Activated naive CD8-positive, alpha-beta T cell treated with anti-CD3 and anti-CD28 coated beads, Interleukin-2, amount 50 U/mL, for 16 hours (primary cell): ENCODE data around the gene THEMIS2.
"Not testable (repeated sequence)": the region's sequence is repeated elsewhere in the genome, so short reads cannot be mapped to it uniquely, and the experiment has no call there.

Experiments used
- DNase-seq: peaks from one replicate; pipeline ENCODE4 v3.0.0-alpha.2; 2020; ENCODE audit warnings: low read depth, low spot score

The THEMIS2 gene

DNA sequence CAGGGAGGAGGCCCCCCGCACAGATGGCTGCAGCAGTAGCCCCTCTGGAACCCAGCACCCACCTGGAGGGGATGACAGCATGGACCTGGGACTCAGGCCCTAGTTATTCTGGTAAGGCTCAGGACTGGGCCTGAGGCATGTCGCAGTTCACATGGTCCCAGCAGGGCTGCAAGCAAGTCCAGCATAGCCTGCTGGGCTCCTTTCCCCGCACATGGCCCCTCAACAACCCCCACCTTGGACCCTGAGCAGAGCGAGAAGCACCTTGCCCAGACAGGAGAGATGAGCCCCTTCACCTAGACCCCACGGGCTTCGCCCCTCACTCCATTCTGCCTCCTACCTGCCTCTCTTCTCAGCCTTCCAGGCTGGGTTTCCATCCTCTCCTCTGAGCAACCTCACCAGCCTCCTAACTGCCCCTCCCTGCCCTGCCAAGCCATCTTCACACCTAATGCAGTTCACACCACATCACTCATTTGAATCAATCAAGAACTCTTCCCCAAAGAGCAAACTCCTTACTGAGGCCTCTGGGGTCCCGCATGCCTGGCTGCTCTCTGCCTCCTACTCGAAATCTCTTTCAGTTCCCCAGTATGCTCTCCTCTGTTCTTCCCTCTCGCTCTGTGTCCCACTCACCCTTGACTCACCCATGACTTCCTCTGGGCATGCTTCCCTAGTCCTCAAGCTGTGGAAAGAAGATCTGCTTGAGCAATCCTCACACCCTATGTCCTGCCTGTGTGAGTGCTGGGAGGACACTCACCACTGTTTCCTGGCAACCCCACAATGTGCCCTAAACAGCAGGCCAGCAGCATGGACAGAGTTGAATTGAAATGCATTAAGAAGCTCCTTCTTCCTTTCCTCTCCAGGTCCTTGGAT lies 9.4 kb upstream of the THEMIS2 start:
- no peak for DNase-seq

DNA sequence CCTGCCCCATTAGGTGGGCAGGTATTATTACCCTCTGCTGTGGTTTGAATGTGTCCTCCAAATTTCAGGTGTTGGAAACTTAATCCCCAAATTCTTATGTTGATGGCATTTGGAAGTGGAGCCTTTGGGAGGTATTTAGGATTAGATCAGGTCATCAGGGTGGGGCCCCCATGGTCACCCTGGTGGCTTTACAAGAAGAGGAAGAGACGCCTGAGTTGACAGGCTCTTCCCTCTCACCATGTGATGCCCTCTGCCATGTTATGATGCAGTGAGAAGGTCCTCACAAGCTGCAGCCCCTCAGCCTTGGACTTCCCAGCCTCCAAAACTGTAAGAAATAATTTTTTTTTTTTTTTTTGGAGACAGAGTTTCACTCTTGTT lies 8.8 kb upstream of the THEMIS2 start:
- DNase-seq, result no peak

DNA sequence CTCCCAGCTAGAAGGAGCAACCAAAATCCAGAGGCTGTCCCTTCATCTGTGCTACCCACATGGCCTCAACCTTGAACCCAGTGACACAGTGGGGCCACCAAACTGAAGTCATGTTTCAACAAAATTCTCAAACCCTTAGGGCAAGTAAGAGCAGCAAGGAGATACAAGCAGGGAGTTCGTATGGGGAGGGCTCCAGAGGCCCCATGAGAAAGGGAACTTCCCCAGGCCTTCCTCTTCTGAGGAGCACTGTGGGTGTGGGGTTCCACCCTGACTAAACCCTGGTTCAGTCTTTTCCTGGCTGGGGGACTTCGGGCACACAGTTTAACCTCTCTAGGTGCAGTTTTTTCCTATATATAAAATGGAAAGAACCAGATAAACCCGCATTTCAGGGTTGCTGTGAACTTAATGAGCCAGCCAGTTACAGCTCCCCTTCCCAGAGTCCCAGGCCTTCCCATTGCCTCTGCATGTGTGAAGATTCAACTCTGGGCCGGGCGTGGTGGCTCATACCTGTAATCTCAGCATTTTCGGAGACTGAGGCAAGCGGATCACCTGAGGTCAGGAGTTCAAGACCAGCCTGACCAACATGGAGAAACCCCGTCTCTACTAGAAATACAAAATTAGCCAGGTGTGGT lies 8.0 kb upstream of the THEMIS2 start:
- DNase-seq, result no peak

DNA sequence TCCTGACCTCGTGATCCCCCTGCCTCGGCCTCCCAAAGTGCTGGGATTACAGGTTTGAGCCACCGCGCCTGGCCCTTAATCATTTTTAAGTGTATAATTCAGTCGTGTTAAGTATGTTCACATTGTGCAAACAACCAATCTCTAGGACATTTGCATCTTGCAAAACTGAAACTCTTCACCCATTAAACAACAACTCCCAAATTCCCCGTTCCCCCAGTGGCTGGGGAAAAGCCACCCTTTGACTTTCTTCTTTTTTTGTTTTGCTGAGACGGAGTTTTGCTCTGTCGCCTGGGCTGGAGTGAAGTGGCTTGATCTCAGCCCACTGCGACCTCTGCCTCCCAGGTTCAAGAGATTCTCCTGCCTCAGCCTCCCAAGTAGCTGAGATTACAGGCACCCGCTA lies 6.5 kb upstream of the THEMIS2 start:
- no peak for DNase-seq

DNA sequence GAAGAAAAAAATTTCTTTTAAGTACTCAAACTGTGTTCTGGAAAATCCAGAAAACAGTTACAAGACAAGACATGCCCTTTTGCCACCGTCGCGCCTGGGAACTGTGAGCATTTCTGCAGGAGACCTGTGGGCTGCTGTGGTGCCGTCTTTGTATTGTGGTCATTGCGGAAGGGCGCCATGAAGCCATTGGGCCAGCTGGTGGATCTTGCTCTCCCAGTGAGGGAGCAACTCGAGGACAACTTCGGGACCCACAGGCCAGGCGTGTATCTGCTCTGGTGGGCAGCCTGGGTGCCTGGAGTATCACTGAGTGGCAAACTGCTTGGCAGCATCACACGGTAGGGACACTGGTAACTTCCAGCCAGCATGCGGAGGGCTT lies 3.8 kb upstream of the THEMIS2 start:
- DNase-seq, result no peak

DNA sequence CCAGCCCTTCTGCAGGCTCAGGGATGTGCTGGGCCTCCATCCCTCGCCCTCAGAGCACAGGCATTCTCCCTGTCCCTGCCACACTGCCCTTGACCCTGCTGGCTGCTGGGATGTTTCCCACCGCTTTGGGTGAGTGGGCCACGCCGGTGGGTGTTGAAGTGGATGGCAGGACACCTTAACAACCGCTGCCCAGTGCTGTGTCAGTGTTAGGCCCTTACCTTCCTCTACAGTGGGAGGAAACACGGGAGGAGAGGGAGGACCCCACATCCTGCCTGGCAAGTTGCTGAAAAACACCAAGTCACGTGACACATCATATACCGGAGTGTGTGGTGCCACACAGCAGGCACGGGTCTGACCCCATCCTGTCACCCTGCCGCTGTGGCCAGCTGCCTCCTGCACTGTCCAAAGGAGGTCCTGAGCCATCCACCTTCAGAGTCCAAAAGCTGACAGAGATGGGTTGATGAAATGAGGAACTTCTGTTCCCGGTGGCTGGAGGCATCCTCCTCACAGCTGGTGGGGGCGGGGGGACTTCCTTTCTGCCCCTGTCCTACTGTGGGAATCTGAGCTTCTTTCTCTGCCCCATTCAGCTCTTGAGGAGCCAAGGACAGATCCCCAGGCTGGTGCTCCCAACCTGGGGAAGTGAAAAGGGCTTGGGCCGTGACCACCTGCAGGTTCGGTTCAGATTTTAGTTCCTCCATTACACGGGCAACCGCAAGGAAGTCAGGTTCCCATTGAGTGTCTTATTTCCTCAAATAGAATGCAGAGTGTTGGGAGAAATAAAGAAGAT lies 3.2 kb upstream of the THEMIS2 start:
- DNase-seq, result peak; percentile 19

DNA sequence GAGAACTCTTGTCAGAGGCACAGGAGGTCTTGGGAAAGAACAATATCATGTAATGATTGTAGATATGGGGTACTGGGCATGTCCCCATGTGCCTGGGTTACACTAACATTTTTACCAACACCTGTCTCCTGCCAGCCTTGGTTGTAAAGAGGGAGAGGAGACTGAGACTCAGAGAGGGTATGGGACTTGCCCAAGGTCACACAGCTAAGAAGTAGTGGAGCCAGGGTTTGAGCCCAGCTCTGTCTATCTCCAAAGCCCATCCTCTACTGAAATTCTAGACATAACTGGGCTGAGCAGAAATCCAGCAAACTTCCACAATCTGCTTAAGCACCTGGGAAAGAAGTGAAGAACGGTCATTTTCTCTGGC lies 2.6 kb upstream of the THEMIS2 start:
- DNase-seq, result no peak

DNA sequence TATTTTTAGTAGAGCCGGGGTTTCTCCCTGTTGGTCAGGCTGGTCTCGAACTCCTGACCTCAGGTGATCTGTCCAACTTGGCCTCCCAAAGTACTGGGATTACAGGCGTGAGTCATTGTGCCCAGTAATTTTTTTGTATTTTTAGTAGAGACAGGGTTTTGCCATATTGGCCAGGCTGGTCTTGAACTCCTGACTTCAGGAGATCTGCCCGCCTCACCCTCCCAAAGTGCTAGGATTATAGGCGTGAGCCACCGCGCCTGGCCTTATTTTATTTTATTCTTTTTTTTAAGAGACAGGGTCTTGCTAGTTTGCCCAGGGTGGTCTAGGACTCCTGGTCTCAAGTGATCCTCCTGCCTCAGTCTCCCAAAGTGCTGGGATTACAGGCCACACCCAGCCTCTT lies 1.3 kb upstream of the THEMIS2 start:
- not testable (repeated sequence) for DNase-seq

DNA sequence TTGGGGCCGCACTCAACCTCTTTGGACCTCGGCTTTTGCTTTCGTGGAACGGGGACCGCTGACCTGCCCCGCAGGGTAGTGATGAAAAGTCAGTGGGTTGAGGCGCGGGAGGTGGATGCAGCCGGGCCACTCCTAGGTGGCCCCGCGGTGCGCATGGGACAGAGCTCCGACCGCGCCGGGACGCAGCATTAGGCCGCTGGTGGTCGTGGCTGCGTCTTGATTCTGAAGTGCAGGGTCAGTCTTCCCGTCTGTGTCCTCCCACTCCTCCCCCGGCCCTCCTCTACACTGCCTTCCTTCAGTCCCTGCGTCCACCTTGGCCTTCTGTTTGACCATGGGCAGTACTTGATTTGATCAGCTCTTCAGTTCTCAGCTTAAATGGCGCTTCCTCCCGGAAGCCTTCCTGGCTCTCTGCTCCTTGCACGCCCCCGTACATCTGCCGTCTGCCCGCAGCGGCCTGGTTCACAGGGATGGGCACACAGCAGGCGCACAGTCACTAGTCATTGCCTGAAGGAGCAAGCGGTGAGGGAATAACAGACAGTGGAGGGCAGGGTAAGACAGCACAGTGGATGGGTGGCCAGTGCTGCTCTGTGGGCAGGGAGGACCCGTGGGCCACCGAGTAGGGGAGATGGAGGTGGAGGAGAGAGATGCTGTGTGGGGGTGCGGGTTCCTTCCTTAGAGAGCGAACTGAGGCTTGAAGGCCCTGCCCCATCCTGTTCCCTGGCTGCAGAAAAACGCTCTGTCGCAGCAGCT lies 633 bp downstream of the THEMIS2 start:
- DNase-seq, result no peak

DNA sequence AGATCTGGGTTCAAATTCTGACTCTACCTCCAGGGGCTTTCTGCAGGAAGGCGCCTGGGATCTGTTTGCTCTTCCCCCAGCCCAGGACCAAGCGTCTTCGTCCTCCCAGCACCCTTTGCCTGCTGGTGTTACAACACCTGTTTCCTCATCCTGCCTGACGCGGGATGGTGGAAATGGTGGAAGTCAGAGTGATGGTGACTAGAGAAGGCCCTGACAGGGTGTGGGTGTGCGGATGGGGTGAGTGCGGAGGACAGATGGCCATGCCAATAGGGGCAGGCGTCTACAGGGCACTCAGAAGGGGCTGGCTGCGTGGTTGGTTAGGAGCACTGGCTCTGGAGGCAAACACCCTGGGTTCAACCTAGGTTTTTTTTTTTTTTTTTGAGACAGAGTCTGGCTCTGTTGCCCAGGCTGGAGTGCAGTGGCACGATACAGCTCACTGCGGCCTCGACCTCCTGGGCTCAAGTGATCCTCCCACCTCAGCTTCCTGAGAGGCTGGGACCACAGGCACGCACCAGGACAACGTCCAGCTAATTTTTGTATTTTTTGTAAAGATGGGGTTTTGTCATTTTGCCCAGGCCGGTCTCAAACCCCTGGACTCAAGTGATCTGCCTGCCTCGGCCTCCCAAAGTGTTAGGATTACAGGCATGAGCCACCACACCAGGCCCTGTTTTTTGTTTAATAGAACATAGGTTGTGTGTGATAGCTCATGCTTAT lies 1.5 kb downstream of the THEMIS2 start:
- no peak for DNase-seq

DNA sequence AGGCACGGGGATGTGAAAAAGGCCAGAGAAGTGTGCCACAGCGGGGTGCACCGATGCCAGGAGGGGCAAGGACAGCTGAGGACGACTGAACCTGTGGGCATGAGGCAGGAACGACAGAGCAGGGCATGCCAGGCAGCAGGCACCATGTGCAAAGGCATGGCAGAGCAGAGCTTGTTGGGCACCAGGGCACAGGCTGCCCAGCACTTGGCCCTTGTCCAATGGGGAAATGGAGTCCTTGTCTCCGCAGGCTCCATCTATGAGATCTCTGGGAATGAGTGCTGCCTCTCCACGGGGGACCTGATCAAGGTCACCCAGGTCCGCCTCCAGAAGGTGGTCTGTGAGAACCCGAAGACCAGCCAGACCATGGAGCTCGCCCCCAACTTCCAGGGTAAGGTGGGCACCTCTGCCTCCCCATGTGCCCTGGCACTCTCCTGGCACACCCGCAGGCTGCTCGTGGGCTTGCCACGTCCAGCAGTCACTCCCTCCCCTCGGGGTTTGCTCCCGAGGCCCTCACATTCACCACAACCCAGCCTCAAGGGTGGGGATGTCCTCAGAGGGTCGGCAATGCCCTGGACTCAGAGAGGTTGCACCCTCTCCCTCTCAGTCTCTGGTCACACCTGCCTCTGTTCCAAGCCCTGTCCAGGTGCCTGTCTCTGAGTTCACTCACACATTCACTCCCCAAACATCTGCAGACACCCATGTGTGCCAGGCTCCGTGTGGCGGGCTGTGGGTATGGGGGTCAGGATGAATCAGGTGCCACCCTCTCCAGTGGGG lies 4.2 kb downstream of the THEMIS2 start:
- DNase-seq, result no peak

DNA sequence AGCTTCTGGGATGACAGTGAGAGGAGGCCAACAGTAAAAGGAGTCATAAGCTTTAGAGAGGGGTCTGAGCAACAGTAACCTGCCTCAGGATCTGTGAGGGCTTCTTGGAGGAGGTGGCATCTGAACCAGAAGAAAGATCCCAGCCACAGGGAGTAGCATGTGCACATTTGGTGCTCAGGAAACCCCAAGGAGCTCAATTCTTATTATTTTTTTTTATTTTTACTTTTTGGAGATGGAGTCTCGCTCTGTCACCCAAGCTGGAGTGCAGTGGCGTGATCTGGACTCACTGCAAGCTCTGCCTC lies 4.7 kb downstream of the THEMIS2 start:
- no peak for DNase-seq

DNA sequence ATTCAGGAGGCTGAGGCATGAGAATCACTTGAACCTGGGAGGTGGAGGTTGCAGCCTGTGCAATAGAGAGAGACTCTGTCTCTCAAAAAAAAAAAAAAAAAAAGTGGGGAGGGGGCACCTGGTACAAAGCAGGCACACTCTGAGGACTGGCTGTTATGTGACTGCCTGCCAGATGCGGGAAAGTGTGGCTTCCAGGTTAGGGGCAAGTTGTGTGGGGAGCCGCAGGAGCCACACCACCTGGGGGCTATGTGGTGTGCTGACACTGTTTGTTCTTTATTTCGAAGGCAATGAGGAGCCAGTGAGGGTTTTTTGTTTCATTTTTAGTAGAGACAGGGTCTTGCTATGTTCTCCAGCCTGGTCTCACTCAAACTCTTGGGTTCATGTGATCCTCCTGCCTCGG lies 5.7 kb downstream of the THEMIS2 start:
- no peak for DNase-seq

DNA sequence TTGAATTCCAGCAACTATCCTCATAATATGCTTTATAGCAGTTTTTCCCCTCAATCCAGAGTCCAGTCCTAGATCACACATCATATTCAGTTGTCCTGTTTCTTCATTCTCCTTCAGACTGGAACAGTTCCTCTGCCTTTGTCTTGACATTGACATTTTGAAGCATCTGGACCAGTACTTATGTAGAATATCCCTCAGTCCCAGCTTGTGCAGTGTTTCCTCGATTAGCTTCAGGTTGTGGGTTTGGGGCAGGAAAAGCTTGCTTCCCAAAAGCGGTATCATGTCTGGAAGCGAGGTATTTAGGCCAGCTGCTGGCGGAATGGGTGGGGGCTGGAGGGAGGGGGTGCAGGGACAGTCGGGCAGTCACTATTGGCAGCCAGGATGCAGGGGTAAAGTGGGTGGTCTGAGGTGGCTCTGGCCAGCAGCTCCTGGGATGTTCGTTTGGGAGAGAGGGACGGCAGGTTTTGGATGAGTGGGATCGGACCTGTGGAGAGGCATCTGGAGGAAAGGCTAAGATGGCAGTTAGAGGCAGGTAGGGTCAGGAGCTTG lies 6.5 kb downstream of the THEMIS2 start:
- no peak for DNase-seq

DNA sequence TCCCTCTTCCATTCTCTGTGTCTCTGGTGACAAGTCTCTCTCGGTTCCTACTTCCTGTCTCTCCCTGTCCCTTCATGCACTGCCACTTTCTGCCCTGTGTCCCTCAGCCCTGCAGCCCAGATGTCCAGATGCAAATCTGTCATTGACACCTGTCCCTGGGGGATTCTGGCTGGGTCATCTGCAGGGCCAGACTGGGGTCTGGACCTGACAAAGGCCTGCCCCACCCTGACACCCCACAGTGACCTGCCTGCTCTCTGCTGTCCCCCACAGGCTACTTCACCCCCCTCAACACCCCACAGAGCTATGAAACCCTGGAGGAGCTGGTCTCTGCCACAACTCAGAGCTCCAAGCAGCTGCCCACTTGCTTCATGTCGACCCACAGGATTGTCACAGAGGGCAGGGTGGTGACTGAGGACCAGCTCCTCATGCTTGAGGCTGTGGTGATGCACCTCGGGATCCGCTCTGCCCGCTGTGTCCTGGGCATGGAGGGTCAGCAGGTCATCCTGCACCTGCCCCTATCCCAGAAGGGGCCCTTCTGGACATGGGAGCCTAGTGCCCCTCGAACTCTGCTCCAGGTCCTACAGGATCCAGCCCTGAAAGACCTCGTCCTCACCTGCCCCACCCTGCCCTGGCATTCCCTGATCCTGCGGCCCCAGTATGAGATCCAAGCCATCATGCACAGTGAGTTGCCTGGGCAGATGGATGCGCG lies 7.2 kb downstream of the THEMIS2 start:
- no peak for DNase-seq

DNA sequence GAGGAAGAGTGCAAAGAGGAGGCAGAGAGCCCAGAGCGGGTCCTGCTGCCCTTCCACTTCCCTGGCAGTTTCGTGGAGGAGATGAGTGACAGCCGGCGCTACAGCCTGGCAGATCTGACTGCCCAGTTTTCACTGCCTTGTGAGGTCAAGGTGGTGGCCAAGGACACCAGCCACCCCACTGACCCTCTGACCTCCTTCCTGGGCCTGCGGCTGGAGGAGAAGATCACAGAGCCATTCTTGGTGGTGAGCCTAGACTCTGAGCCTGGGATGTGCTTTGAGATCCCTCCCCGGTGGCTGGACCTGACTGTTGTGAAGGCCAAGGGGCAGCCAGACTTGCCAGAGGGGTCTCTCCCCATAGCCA lies 10.2 kb downstream of the THEMIS2 start:
- no peak for DNase-seq

DNA sequence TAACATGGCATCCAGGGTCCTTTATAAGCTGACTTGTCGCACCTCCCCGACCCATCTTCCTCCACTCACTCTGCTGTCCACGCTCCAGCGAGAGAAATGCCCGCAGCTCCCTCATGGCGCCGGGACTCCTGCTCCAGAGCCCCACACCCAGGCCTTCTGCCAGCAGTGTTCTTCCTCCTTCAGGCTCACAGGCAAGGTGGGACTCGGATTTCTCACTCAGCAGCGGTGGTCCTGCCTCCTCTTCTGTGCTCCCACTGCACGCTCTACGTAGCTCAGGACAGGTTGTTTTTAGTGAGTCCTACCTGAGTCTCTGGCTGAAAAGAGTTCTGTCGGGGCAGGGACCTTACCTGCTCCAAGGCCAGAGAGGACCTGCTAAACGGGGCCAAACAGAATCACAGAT lies 11.2 kb downstream of the THEMIS2 start:
- DNase-seq, result no peak

DNA sequence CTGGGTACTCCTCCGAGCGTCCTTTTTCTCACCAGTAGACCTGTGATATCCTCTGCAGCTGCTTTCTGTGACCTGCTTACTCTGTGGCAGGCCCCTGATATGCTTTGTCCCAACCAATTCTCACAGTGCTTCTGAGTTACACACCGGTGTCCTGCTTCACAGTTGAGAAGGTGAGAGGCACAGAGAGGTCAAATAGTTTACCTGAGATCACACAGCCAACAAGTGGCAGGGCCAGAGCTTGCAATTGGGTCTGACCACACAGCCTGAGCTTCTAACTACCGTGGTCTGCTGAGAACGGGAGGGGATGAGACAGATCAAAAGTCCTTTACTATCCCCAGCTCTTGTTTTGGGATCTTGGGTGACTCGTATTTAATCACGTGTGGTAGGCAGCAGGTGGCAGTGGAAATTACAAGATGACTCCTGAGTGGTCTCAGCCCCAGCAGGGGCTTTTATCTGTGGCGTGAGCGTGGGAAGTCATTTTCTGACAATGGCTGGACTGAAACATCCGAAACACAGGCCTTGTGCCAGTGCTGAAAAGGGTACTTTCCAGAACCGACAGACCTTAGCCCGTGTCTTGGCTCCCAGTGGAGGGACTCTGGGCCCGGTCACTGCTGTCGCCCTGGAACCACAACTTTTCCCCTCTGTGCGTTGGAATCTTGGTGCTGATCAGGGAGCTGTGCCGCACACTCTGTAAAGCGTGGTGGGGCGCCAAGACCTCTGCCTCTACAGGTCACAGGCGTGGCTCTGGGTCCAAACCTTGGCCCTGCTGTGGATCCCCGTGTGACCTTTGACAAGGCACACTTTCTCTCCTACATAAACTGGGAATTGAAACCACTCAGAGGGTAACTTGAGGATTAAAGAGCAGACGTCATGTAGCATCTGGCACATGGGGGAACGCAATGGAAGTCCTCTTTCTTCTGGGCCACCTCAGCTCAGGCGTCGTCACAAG lies 11.9 kb downstream of the THEMIS2 start:
- no peak for DNase-seq

DNA sequence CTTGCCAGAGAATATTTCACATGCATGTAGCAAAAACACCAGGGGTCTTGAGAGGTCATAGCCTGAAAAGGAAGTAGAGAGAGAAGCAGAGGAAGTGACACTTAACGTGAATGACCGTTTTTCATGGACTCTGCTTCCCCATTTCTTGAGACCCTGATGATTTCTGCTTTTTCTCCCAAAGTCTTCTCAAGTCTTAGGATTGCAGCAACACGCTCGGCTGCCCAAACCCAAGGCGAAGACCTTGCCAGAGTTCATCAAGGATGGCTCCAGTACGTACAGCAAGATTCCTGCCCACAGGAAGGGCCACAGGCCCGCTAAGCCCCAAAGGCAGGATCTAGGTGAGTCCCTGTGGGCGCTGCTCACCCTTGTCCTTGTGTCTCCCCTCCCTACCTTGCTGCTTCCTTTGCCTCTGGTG lies 12.8 kb downstream of the THEMIS2 start:
- DNase-seq, result no peak
